GM19025 (cell line): Measurements from ENCODE around the gene MMP21.

Experiments
- ATAC-seq: cut with Tn5 transposase; IDR thresholded peaks from one replicate; pipeline ENCODE4 v1.9.1; 2021; ENCODE audit warnings: mild to moderate bottlenecking, low read depth, moderate library complexity; ENCODE audit not compliant: unreplicated experiment

Gene MMP21, protein sequence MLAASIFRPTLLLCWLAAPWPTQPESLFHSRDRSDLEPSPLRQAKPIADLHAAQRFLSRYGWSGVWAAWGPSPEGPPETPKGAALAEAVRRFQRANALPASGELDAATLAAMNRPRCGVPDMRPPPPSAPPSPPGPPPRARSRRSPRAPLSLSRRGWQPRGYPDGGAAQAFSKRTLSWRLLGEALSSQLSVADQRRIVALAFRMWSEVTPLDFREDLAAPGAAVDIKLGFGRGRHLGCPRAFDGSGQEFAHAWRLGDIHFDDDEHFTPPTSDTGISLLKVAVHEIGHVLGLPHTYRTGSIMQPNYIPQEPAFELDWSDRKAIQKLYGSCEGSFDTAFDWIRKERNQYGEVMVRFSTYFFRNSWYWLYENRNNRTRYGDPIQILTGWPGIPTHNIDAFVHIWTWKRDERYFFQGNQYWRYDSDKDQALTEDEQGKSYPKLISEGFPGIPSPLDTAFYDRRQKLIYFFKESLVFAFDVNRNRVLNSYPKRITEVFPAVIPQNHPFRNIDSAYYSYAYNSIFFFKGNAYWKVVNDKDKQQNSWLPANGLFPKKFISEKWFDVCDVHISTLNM

GRCh38 chr10:125775491-125776106 is at the start of gene MMP21:
MMP21 (minus strand) TSS chr10:125775821; CDS start chr10:125775821, 0 bp downstream.
- no peak for ATAC-seq

DNA sequence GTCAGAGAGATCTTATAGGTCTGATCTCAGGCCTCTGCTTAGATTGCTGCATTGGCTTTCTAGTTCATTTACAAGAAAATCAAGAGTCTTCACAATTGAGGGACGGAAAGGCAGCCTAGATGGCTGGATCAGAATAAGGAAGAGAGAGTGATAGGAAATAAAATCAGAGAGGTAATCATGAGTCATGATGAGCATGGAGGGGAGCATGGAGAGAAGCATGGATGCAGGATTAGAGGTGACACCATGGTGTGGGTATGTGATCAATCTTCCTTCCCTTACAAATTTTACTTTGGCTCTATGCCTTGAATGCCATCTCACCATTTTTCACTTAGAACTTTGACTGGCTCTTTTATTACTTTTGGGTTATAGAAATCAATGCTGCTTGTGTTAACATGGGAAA is 49.1 kb upstream of the MMP21 start:
- no peak for ATAC-seq

GRCh38 chr10:125823663-125824251 is 48.1 kb upstream of the MMP21 start:
- ATAC-seq: no peak

DNA sequence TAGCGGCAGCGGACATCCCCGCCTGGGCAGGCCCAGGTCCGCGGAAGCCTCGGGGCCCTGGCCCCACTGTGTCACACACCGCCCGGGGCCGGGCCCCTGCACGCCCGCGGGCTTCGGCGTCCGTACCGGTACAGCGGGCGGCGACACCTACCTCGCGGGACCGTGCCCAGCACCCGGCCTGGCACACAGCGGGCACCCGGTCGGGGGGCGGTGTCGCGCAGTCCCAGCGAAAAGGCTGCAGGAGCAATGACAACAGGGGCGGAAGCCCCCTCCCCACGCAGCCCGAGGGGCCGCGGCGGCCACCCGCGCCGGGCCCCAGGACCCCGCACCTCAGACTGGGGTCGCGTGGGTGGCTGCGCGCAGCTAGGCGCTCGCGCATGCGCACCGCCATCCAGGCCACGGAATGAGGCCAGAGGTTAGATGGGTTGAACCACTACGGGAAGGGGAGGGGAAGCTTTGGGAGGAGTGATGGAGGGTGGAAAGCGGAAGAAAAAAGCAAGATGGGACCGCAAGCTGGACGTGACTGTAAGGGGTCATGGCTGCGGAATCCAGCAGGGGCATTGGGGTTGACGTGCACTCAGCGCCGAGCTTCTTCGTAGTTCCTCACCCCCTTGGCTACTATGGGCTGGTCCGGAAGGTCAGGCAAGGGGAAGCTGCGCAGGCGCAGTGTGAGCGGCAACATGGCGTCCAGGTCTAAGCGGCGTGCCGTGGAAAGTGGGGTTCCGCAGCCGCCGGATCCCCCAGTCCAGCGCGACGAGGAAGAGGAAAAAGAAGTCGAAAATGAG is 47.4 kb upstream of the MMP21 start, which contains the start of the genes BCCIP and UROS:
Gene BCCIP, plus strand, starts transcription at position 669 of the 785 bp plus-strand sequence. Its CDS starts 12 bp downstream, at position 681.
Gene UROS, minus strand, starts transcription at position 381 of the 785 bp plus-strand sequence. CDS start 6,759 bp downstream, outside the sequence.
- peak; percentile 72 for ATAC-seq

GRCh38 chr10:125820701-125821100 is 45.1 kb upstream of the MMP21 start:
- ATAC-seq: peak; percentile 56

- ATAC-seq: no peak
Measured at GRCh38 chr10:125817337-125817946, 41.8 kb upstream of the MMP21 start.

DNA sequence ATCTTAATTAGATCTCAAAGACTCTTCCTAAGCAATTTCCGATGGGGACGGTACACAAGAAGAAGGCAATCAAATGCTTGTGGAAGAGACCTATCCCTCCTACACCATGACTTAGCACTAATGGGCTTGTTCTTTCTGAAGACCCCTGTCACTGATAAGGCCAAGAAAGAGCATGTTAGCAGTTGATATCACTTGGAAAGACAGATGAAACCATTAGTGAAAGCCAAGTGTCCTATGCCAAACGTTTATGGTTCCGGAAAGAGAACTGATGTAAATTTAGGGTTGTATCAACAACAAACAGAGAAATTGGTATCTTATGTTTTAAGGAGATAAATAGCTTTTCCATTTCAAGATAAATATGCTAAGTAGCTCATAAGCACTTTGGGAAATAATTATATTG is 40.9 kb upstream of the MMP21 start:
- ATAC-seq: no peak

DNA sequence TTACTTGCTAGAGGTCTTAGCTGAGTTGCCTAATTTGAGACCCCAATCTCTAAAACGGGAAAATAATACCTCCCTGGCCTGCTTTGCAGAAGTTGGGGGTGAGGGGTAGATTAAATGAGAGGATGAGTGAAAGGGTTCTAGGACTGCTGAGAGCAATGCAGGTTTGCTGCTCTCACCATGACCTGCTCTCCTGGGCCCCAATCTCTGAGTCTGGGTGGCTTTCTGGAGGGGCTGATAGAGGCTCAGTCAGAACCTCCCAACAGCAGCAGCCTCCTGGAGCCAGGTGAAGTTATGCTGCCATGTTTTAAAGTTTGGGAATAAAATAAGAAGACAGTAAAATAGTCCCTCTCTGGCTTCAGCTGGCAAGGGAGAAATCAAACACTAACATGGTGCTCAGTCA is 40.1 kb upstream of the MMP21 start:
- ATAC-seq: no peak

DNA sequence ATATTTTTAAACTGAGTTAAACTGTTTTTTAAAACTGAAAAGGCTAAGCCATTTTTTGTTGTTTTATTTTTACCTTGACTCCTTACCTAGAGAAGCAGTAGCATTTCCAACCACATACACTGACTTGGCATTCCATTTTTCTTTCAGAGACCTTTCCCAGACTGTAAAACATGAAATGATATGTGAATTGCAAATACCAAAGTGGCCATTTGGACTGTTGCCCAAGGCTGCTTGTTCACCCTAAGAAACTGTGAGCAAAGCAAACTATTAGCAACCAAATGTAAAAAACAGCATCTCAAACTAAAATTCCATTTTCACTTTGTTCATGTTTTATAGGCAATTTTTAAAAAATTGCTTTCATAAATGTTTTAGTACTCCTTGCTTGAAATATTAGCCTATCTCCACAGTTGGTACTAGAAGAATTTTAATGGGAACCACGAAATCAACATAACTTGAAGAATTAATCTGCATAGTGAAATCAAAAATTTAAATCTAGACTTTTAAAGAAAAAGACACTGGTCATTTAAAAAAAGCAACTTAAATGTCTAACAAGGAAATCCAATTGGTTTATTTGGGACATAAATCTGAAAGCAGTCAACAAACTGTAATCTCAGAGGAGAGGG is 36.6 kb upstream of the MMP21 start:
- no peak for ATAC-seq

DNA sequence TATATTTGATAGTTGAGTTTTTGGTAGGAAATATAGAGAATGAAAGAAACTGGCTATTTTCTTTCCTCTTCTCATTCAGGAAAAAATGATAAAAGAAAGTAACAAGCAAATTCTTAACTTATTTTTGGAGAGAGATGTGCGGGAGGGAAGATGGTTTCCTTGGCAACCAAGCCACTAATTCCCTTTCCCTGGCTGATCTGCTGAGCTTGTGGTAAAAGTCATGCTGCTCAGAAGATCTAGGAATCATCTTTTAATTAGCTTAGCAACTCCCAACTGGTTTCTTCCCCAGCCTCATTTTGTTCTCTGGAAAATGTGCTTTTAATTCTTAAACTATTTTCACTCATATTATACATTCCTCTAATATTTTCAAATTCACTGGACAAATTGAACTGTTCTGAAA is 35.6 kb upstream of the MMP21 start:
- no peak for ATAC-seq

GRCh38 chr10:125808047-125808446 is 32.4 kb upstream of the MMP21 start:
- no peak for ATAC-seq

- no peak for ATAC-seq
Measured at GRCh38 chr10:125802739-125803138, 27.1 kb upstream of the MMP21 start.

DNA sequence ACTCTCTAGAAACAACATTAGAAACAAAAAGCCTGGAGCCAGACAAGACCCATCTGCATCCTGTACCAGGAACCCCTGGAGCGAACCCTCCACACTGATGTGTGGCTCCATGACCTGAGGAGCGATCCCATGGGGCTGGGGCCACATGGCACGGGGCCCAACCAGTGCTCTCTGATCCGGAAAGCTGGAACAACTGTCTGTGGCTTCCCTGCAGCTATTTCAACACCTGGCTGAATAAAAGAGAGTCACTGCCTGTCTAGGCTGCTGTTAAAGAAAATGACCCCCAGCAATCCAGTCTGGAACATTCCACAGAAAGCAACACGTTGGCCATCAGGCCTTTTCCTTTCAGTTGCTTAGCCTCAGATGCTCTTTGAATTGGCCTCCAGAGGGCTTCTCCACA is 26.5 kb upstream of the MMP21 start:
- ATAC-seq: no peak

DNA sequence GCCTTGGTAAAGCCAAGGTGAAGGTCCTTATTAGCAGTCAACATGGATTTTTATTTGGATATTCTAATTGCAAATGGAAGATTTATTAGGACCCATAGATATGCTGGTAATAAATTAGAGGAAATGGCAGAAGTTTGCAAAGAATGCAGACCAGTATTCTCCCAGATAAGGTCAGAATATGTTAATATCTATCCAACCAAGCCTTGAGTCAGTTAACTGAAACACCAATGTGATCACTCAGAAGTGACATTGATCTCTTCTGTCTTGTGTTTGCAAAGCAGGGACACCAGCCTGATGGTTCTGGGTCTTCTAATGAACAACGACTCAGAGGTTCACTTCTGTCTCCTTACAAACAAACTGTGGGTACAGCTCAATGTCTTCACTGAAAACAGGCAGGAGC is 26.0 kb upstream of the MMP21 start:
- no peak for ATAC-seq

- no peak for ATAC-seq
Measured at GRCh38 chr10:125799451-125800182, 24.0 kb upstream of the MMP21 start.

DNA sequence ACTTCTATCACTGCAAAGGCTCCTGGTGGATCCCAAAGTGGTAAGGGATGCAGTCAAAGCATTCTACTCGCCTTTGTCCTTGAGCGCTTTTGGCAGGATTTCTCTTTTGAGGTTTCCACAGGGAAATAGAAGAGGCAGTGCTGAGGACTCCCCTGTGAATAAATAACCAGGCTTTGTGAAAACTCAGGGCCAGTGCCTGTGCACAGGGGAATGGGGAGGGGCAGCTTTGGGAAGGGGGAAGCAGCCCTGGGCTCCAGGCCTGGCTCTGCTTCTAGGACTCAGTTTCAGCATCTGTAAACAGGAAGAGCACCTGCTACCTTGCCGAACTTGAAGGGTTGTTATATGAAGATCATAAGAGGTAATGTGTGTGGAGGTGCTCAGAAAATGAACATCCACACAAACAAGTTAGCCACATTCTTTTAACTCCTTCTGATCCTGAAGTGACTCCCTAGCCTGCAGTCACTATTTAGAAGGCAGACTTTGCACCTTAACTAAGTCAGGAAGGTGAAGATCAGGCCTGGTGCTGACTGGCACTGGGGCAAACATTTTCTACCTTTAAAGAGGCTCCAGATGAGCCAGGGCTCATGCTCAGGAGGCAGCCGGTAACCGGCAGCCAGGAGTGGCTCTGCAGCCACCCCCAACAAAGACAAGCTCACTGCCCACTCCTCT is 22.5 kb upstream of the MMP21 start:
- no peak for ATAC-seq

DNA sequence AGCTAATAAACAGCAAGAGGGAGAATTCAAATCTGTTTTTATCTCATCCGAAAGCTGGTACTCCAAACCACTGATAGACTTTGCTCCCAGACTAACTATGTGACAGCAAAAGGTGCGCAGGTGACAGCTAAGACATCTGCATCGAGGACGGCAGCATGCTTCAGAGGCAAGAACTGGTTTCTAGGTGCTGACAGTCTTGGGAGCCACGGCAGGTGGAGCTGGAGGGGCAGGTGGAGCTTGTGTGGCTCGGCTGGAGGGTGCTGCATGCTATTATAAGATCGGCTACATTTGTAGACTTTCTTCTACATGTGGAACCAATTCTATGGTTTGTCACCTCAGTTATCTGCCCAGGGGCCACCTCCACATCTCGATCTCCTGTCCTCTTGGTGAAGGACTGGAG is 21.8 kb upstream of the MMP21 start:
- ATAC-seq: no peak

DNA sequence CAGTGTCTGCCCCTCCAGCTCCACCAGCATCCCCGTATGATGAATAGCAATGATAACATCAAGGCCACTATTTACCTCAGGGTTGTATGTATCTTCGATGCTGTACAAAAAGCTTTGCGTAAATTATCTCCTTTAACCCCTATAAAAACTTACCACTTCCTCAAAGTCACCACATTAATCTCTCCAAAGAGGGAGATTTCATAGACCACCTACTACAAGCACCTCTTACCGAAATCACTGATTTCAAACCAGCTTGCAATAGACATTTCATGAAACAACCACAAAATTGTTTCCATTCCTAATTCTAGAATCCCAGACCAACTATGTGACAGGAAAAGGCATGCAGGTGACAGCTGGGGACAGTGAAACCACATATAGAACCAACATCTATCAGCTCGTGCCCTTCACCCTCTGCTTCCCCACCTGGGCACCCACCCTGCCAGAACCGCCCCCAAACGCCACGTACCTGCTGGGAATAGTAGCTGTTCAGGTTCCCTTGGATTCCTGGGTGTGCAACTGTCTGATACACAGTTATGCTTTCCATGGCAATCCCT is 20.1 kb upstream of the MMP21 start:
- ATAC-seq: no peak
